ENCODE data around the gene GAS6. TPM values are rescaled to one million over a fixed set of nuclear protein-coding genes. Genes with fewer than 3 reads are reported as not detected.

The GAS6 gene
- total RNA-seq, 3 donors from 2014 or later: 0.61 to 0.84 (median 0.71) TPM

GRCh38 chr13:113814435-113814821 lies 49.4 kb downstream of the GAS6 start:
- no peak overlapping the region for H3K4me3 Mint-ChIP-seq
- DNase-seq (no peak), ATAC-seq (no peak)
- H3K9me3 Mint-ChIP-seq: peaks cover 3% of the 10 kb centered on the region
- H3K27me3 Mint-ChIP-seq (ENCODE audit: low read depth): peaks cover 3% of the 10 kb centered on the region
- H3K36me3 Mint-ChIP-seq (ENCODE audit: insufficient read depth): no peaks in the 10 kb centered on the region
- peaks cover 18% of the 10 kb centered on the region for H3K4me1 Mint-ChIP-seq (ENCODE audit: low read depth)

- H3K36me3 Mint-ChIP-seq (ENCODE audit: insufficient read depth): no peaks in the 10 kb centered on the region
- no peak for ATAC-seq
- peaks cover 18% of the 10 kb centered on the region for H3K4me1 Mint-ChIP-seq (ENCODE audit: low read depth)
- peaks cover 3% of the 10 kb centered on the region for H3K9me3 Mint-ChIP-seq
- no peak overlapping the region for H3K4me3 Mint-ChIP-seq
- DNase-seq: no peak
- peaks cover 3% of the 10 kb centered on the region for H3K27me3 Mint-ChIP-seq (ENCODE audit: low read depth)
Observed at GRCh38 chr13:113813749-113814434, 50.0 kb downstream of the GAS6 start.

- H3K27me3 Mint-ChIP-seq (ENCODE audit: low read depth): peaks cover 3% of the 10 kb centered on the region
- no peak overlapping the region for H3K4me3 Mint-ChIP-seq
- peaks cover 3% of the 10 kb centered on the region for H3K9me3 Mint-ChIP-seq
- H3K4me1 Mint-ChIP-seq (ENCODE audit: low read depth): peaks cover 18% of the 10 kb centered on the region
- no peak for ATAC-seq
- no peak for DNase-seq
- H3K36me3 Mint-ChIP-seq (ENCODE audit: insufficient read depth): no peaks in the 10 kb centered on the region
Observed at GRCh38 chr13:113813070-113813748, 50.7 kb downstream of the GAS6 start.

- ATAC-seq (no peak), DNase-seq (no peak)
- H3K4me3 Mint-ChIP-seq: no peak overlapping the region
- peaks cover 3% of the 10 kb centered on the region for H3K27me3 Mint-ChIP-seq (ENCODE audit: low read depth)
- H3K36me3 Mint-ChIP-seq (ENCODE audit: insufficient read depth): no peaks in the 10 kb centered on the region
- H3K4me1 Mint-ChIP-seq (ENCODE audit: low read depth): peaks cover 16% of the 10 kb centered on the region
- peaks cover 6% of the 10 kb centered on the region for H3K9me3 Mint-ChIP-seq
Observed at GRCh38 chr13:113812178-113813040, 51.5 kb downstream of the GAS6 start.

GRCh38 chr13:113811081-113811928 lies 52.6 kb downstream of the GAS6 start:
- Mint-ChIP-seq H3K4me3 (no peak overlapping the region), H3K27me3 (ENCODE audit: low read depth) (peaks cover 3% of the 10 kb centered on the region), H3K36me3 (ENCODE audit: insufficient read depth) (no peaks in the 10 kb centered on the region), H3K4me1 (ENCODE audit: low read depth) (peaks cover 11% of the 10 kb centered on the region), H3K9me3 (peaks cover 6% of the 10 kb centered on the region)
- DNase-seq (no peak), ATAC-seq (no peak)

GRCh38 chr13:113810640-113811039 lies 53.2 kb downstream of the GAS6 start:
- Mint-ChIP-seq H3K4me3 (no peak overlapping the region), H3K9me3 (peaks cover 6% of the 10 kb centered on the region), H3K4me1 (ENCODE audit: low read depth) (peaks cover 4% of the 10 kb centered on the region), H3K36me3 (ENCODE audit: insufficient read depth) (no peaks in the 10 kb centered on the region), H3K27me3 (ENCODE audit: low read depth) (no peaks in the 10 kb centered on the region)
- no peak for ATAC-seq
- DNase-seq: no peak

GRCh38 chr13:113809934-113810333 lies 53.9 kb downstream of the GAS6 start:
- Mint-ChIP-seq H3K4me1 (ENCODE audit: low read depth) (no peaks in the 10 kb centered on the region), H3K4me3 (no peak overlapping the region), H3K27me3 (ENCODE audit: low read depth) (no peaks in the 10 kb centered on the region), H3K36me3 (ENCODE audit: insufficient read depth) (no peaks in the 10 kb centered on the region), H3K9me3 (peaks cover 6% of the 10 kb centered on the region)
- DNase-seq: no peak
- no peak for ATAC-seq

- Mint-ChIP-seq H3K4me3 (no peak overlapping the region), H3K27me3 (ENCODE audit: low read depth) (no peaks in the 10 kb centered on the region), H3K4me1 (ENCODE audit: low read depth) (no peaks in the 10 kb centered on the region), H3K9me3 (peaks cover 6% of the 10 kb centered on the region), H3K36me3 (ENCODE audit: insufficient read depth) (no peaks in the 10 kb centered on the region)
- ATAC-seq: no peak
- DNase-seq: no peak
Observed at GRCh38 chr13:113808058-113808834, 55.6 kb downstream of the GAS6 start.

- Mint-ChIP-seq H3K36me3 (ENCODE audit: insufficient read depth) (no peaks in the 10 kb centered on the region), H3K4me1 (ENCODE audit: low read depth) (no peaks in the 10 kb centered on the region), H3K9me3 (peaks cover 6% of the 10 kb centered on the region), H3K27me3 (ENCODE audit: low read depth) (no peaks in the 10 kb centered on the region), H3K4me3 (no peak overlapping the region)
- no peak for DNase-seq
- ATAC-seq: no peak
Observed at GRCh38 chr13:113806526-113806925, 57.4 kb downstream of the GAS6 start.

- ATAC-seq (no peak), DNase-seq (no peak)
- Mint-ChIP-seq H3K9me3 (peaks cover 6% of the 10 kb centered on the region), H3K36me3 (ENCODE audit: insufficient read depth) (no peaks in the 10 kb centered on the region), H3K27me3 (ENCODE audit: low read depth) (no peaks in the 10 kb centered on the region), H3K4me1 (ENCODE audit: low read depth) (no peaks in the 10 kb centered on the region), H3K4me3 (no peak overlapping the region)
Observed at GRCh38 chr13:113806104-113806471, 57.8 kb downstream of the GAS6 start.

GRCh38 chr13:113805431-113806103 lies 58.3 kb downstream of the GAS6 start:
- DNase-seq: no peak
- Mint-ChIP-seq H3K9me3 (peaks cover 6% of the 10 kb centered on the region), H3K4me1 (ENCODE audit: low read depth) (no peaks in the 10 kb centered on the region), H3K27me3 (ENCODE audit: low read depth) (no peaks in the 10 kb centered on the region), H3K4me3 (no peak overlapping the region), H3K36me3 (ENCODE audit: insufficient read depth) (no peaks in the 10 kb centered on the region)
- ATAC-seq: no peak

GRCh38 chr13:113804703-113805430 lies 59.0 kb downstream of the GAS6 start:
- peaks cover 3% of the 10 kb centered on the region for H3K9me3 Mint-ChIP-seq
- no peak for ATAC-seq

More at GRCh38 chr13:113804703-113805430, 59.0 kb downstream of the GAS6 start:
- no peak overlapping the region for H3K4me3 Mint-ChIP-seq
- H3K36me3 Mint-ChIP-seq (ENCODE audit: insufficient read depth): no peaks in the 10 kb centered on the region
- H3K27me3 Mint-ChIP-seq (ENCODE audit: low read depth): no peaks in the 10 kb centered on the region
- H3K4me1 Mint-ChIP-seq (ENCODE audit: low read depth): no peaks in the 10 kb centered on the region
- no peak for DNase-seq
